ENCODE results near the gene CHRM5. TPM values are rescaled to one million over a fixed set of nuclear protein-coding genes. Genes with fewer than 3 reads are reported as not detected.
A peak's percentile ranks its signal among the peaks of the same experiment; 100 is the strongest.

The CHRM5 gene
- total and polyA plus RNA-seq, 9 of the 15 experiments (the other 6 are each of a cell fraction or from before 2014, with no cell fraction given): not detected

GRCh38 chr15:33988384-33988783, 20.1 kb downstream of the CHRM5 start:
- intact Hi-C loops (cut with micrococcal nuclease) (no loop called here), in situ Hi-C loops (cut with MboI) (no loop called here)
- no peaks in the 10 kb centered on the region for H3K9me1 ChIP-seq (ENCODE audit: control insufficient read depth, insufficient read depth, low read length)
- H3K27me3 ChIP-seq (ENCODE audit: control insufficient read depth in 2 of 2, insufficient read depth in 2 of 2, low read length in 2 of 2): peaks cover 0 to 8% of the 10 kb centered on the region in 2 experiments; a peak in 2 of 5 replicates
- H3K27ac ChIP-seq (ENCODE audit: extremely low read depth, low read depth, low read length): no peak overlapping the region
- H4K20me1 ChIP-seq (replicated peaks; ENCODE audit: control insufficient read depth, insufficient read depth, low read length): peaks cover 3% of the 10 kb centered on the region; the same call in 1 of the 2 replicates
- H3K4me2 ChIP-seq (ENCODE audit: insufficient read depth, low read length): no peak overlapping the region
- no peak overlapping the region for H3K4me3 ChIP-seq
- ChIA-PET CTCF (ENCODE audit: low intra/inter-chr PET ratio) (no interaction called here), POLR2A (no interaction called here)
- no peaks in the 10 kb centered on the region for H3K36me3 ChIP-seq (ENCODE audit: control insufficient read depth, insufficient read depth, low read length)
- no TSS peak for BruUV-seq (replicated peaks)
- H2AFZ ChIP-seq (ENCODE audit: low read depth, low read length): no peak overlapping the region
- FAIRE-seq: no peak
- H3K4me1 ChIP-seq (replicated peaks in 1 of 2; ENCODE audit: control insufficient read depth in 2 of 2, insufficient read depth in 2 of 2, low read length in 2 of 2): no peaks in the 10 kb centered on the region
- 3% methylated on average over 4 of the region's 4 CpGs for WGBS (ENCODE audit: insufficient coverage, low coverage, missing lambda C conversion rate)
- no peaks in the 10 kb centered on the region for H3K79me2 ChIP-seq (ENCODE audit: control insufficient read depth, insufficient read depth, low read length)
- DNase-seq (ENCODE audit: extremely low read depth in 1 of 4, low spot score in 3 of 4): no peak
- peak; percentile 49; the same call in 2 of the 3 replicates for ATAC-seq
- no peaks in the 10 kb centered on the region for H3K9me3 ChIP-seq (replicated peaks; ENCODE audit: control insufficient read depth, insufficient read depth, low read depth, low read length)
- no peak overlapping the region for H3K9ac ChIP-seq (ENCODE audit: insufficient read depth in 1 of 2, low read depth in 2 of 2, low read length in 2 of 2)
- TF ChIP-seq ZNF707 (CRISPR knock-in tag; conservative IDR thresholded peaks at IDR 0.05) (no peak), XRCC3 (IDR thresholded peaks at IDR 0.05) (no peak), CHAMP1 (IDR thresholded peaks at IDR 0.05) (no peak), BRF1 (IDR thresholded peaks at IDR 0.05; ENCODE audit: borderline replicate concordance, extremely low read depth, insufficient read length) (no peak), RAD21 (CRISPR knock-in tag; conservative IDR thresholded peaks at IDR 0.05 in 1 of 2, IDR thresholded peaks at IDR 0.05 in 1 of 2) (no peak), ZFP91 (CRISPR knock-in tag; IDR thresholded peaks at IDR 0.05) (no peak), ZNF668 (CRISPR knock-in tag; IDR thresholded peaks at IDR 0.05) (no peak), PHB2 (IDR thresholded peaks at IDR 0.05; ENCODE audit: low read depth) (no peak), JUND (IDR thresholded peaks at IDR 0.05; ENCODE audit: borderline replicate concordance, low read depth, low read length) (no peak), JUND (tag; IDR thresholded peaks at IDR 0.05; ENCODE audit: borderline replicate concordance, low read depth, low read length) (no peak), NCOA6 (IDR thresholded peaks at IDR 0.05) (no peak)
- TF ChIP-seq, protein P1, sequence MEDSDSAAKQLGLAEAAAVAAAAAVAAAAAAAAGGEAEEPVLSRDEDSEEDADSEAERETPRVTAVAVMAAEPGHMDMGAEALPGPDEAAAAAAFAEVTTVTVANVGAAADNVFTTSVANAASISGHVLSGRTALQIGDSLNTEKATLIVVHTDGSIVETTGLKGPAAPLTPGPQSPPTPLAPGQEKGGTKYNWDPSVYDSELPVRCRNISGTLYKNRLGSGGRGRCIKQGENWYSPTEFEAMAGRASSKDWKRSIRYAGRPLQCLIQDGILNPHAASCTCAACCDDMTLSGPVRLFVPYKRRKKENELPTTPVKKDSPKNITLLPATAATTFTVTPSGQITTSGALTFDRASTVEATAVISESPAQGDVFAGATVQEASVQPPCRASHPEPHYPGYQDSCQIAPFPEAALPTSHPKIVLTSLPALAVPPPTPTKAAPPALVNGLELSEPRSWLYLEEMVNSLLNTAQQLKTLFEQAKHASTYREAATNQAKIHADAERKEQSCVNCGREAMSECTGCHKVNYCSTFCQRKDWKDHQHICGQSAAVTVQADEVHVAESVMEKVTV (CRISPR knock-in tag; IDR thresholded peaks at IDR 0.05): no peak
- TF ChIP-seq, protein P2, sequence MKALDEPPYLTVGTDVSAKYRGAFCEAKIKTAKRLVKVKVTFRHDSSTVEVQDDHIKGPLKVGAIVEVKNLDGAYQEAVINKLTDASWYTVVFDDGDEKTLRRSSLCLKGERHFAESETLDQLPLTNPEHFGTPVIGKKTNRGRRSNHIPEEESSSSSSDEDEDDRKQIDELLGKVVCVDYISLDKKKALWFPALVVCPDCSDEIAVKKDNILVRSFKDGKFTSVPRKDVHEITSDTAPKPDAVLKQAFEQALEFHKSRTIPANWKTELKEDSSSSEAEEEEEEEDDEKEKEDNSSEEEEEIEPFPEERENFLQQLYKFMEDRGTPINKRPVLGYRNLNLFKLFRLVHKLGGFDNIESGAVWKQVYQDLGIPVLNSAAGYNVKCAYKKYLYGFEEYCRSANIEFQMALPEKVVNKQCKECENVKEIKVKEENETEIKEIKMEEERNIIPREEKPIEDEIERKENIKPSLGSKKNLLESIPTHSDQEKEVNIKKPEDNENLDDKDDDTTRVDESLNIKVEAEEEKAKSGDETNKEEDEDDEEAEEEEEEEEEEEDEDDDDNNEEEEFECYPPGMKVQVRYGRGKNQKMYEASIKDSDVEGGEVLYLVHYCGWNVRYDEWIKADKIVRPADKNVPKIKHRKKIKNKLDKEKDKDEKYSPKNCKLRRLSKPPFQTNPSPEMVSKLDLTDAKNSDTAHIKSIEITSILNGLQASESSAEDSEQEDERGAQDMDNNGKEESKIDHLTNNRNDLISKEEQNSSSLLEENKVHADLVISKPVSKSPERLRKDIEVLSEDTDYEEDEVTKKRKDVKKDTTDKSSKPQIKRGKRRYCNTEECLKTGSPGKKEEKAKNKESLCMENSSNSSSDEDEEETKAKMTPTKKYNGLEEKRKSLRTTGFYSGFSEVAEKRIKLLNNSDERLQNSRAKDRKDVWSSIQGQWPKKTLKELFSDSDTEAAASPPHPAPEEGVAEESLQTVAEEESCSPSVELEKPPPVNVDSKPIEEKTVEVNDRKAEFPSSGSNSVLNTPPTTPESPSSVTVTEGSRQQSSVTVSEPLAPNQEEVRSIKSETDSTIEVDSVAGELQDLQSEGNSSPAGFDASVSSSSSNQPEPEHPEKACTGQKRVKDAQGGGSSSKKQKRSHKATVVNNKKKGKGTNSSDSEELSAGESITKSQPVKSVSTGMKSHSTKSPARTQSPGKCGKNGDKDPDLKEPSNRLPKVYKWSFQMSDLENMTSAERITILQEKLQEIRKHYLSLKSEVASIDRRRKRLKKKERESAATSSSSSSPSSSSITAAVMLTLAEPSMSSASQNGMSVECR (CRISPR knock-in tag; IDR thresholded peaks at IDR 0.05): no peak

Data from K562 (cell line).